Epithelial cell of proximal tubule (primary cell): ENCODE results near the gene FCAMR. TPM values are rescaled to one million over a fixed set of nuclear protein-coding genes. Genes with fewer than 3 reads are reported as not detected.
"Not testable (repeated sequence)": the region's sequence is repeated elsewhere in the genome, so short reads cannot be mapped to it uniquely, and the experiment has no call there.

ENCODE experiments used
- DNase-seq: peaks from one replicate; pipeline ENCODE4 v3.0.0-alpha.2; 2011; ENCODE audit warnings: low read depth
- H3K4me3 ChIP-seq: 2 replicates; pipeline ENCODE4 v1.5.1; 2011; ENCODE audit warnings: low read depth, mild to moderate bottlenecking, low read length
- CTCF ChIP-seq: conservative IDR thresholded peaks from 2 replicates; pipeline ENCODE4 v1.5.1; 2012; ENCODE audit warnings: low read depth, mild to moderate bottlenecking, low read length
- total RNA-seq: library from RNA; depleted of rRNA; stranded (reverse); fragments of >200 nt; gene quantifications from 2 replicates; pipeline ENCODE4 v1.2.3, GENCODE V29; 2015

The FCAMR gene
- total RNA-seq, 1 donor from 2014 or later = 0.29 TPM

GRCh38 chr1:206925106-206925736, 45.0 kb downstream of the FCAMR start:
- no peak for DNase-seq
- no peak overlapping the region for H3K4me3 ChIP-seq
- TF ChIP-seq CTCF = peak; percentile 30

GRCh38 chr1:206924592-206925105, 45.6 kb downstream of the FCAMR start:
- no peak for TF ChIP-seq CTCF
- no peak for DNase-seq
- no peak overlapping the region for H3K4me3 ChIP-seq

GRCh38 chr1:206923961-206924557, 46.2 kb downstream of the FCAMR start:
- H3K4me3 ChIP-seq, DNase-seq: not testable (repeated sequence)

GRCh38 chr1:206923009-206923960, 47.0 kb downstream of the FCAMR start:
- no peak for DNase-seq
- no peak for TF ChIP-seq CTCF
- no peak overlapping the region for H3K4me3 ChIP-seq

- no peak for TF ChIP-seq CTCF
- no peak for DNase-seq
- no peak overlapping the region for H3K4me3 ChIP-seq
Observed at GRCh38 chr1:206922524-206922923, 47.7 kb downstream of the FCAMR start.

- no peak for DNase-seq
- no peak for TF ChIP-seq CTCF
- no peak within 1 kb of the TSS for H3K4me3 ChIP-seq
Observed at GRCh38 chr1:206921772-206922265, 48.4 kb downstream of the FCAMR start, which contains the start of gene FCMR. TSS of gene FCMR (minus strand) at chr1:206921941. CDS start at chr1:206921854, 87 bp downstream.

- no peak for DNase-seq
- no peak overlapping the region for H3K4me3 ChIP-seq
- no peak for TF ChIP-seq CTCF
Observed at GRCh38 chr1:206918076-206918475, 52.2 kb downstream of the FCAMR start.
